ENCODE data around the gene GRM8.

GRM8 gene

GRCh38 chr7:126689037-126689436 lies 563.7 kb downstream of the GRM8 start:
- H3K4me1 ChIP-seq (ENCODE audit: control insufficient read depth, insufficient read depth, low read length): no peaks in the 10 kb centered on the region
- H3K36me3 ChIP-seq (ENCODE audit: control insufficient read depth in 2 of 2, insufficient read depth in 1 of 2, low read length in 2 of 2): no peaks in the 10 kb centered on the region
- no peaks in the 10 kb centered on the region for H3K9me3 ChIP-seq (ENCODE audit: control insufficient read depth, insufficient read depth, low read depth, low read length)
- ChIA-PET POLR2A (no interaction called here), CTCF (no interaction called here)
- no peak overlapping the region for H3K4me3 ChIP-seq (ENCODE audit: low read depth, low read length)
- no peak overlapping the region for H3K27ac ChIP-seq (ENCODE audit: extremely low read depth, low read depth, low read length)
- TF ChIP-seq ZNF354C (tag by site-specific recombination; IDR thresholded peaks at IDR 0.05; ENCODE audit: borderline replicate concordance, low read depth) (no peak), ZNF121 (tag by site-specific recombination; IDR thresholded peaks at IDR 0.05) (no peak), ZNF366 (tag by site-specific recombination; conservative IDR thresholded peaks at IDR 0.05) (no peak), ZBTB7A (tag by site-specific recombination; IDR thresholded peaks at IDR 0.05; ENCODE audit: low read depth) (no peak), ZNF19 (tag by site-specific recombination; IDR thresholded peaks at IDR 0.05; ENCODE audit: low read depth) (no peak), ZNF292 (tag by site-specific recombination; IDR thresholded peaks at IDR 0.05; ENCODE audit: borderline replicate concordance, low read depth) (no peak), ZBTB49 (tag by site-specific recombination; IDR thresholded peaks at IDR 0.05; ENCODE audit: low read depth) (no peak), ZNF555 (tag by site-specific recombination; conservative IDR thresholded peaks at IDR 0.05) (no peak), ZBTB26 (tag by site-specific recombination; optimal IDR thresholded peaks at IDR 0.05) (no peak), BCL11A (tag by site-specific recombination; IDR thresholded peaks at IDR 0.05; ENCODE audit: low read depth) (no peak), ZNF239 (tag by site-specific recombination; IDR thresholded peaks at IDR 0.05) (no peak), ZNF624 (tag by site-specific recombination; IDR thresholded peaks at IDR 0.05) (no peak)

GRCh38 chr7:126686474-126686873 lies 566.3 kb downstream of the GRM8 start:
- CTCF ChIA-PET: no interaction called here
- no peaks in the 10 kb centered on the region for H3K9me3 ChIP-seq (ENCODE audit: control insufficient read depth, insufficient read depth, low read depth, low read length)
- no peaks in the 10 kb centered on the region for H3K36me3 ChIP-seq (ENCODE audit: control insufficient read depth in 2 of 2, insufficient read depth in 1 of 2, low read length in 2 of 2)
- H3K4me3 ChIP-seq (ENCODE audit: low read depth, low read length): no peak overlapping the region
- H3K27ac ChIP-seq (ENCODE audit: extremely low read depth, low read depth, low read length): no peak overlapping the region
- POLR2A ChIA-PET: no interaction called here
- TF ChIP-seq ZNF416 (tag by site-specific recombination; IDR thresholded peaks at IDR 0.05): no peak
- TF ChIP-seq ZSCAN4 (tag by site-specific recombination; IDR thresholded peaks at IDR 0.05): no peak
- TF ChIP-seq SP3 (tag by site-specific recombination; IDR thresholded peaks at IDR 0.05): no peak
- TF ChIP-seq ZNF211 (tag by site-specific recombination; IDR thresholded peaks at IDR 0.05; ENCODE audit: low read depth): no peak
- no peak for TF ChIP-seq ZNF501 (tag by site-specific recombination; IDR thresholded peaks at IDR 0.05)
- no peak for TF ChIP-seq REPIN1 (tag by site-specific recombination; IDR thresholded peaks at IDR 0.05; ENCODE audit: low read depth)
- no peak for TF ChIP-seq ZNF670 (tag by site-specific recombination; IDR thresholded peaks at IDR 0.05; ENCODE audit: low read depth)
- no peak for TF ChIP-seq ZNF280C (tag by site-specific recombination; IDR thresholded peaks at IDR 0.05)
- H3K4me1 ChIP-seq (ENCODE audit: control insufficient read depth, insufficient read depth, low read length): no peaks in the 10 kb centered on the region
